H1 (cell line): ENCODE measurements around the gene LRPPRC. TPM values are rescaled to one million over a fixed set of nuclear protein-coding genes. Genes with fewer than 3 reads are reported as not detected.

ENCODE experiments used
- polyA plus RNA-seq, 7 experiments: library from polyadenylated mRNA; depleted of rRNA in 3 of 7; stranded (reverse) in 5 of 7; unstranded in 2 of 7; fragments of >200 nt in 5 of 7; fragments of 200-250 nt in 2 of 7; gene quantifications; 1 replicate in 5 of 7; 2 replicates in 1 of 7; 4 replicates in 1 of 7; pipeline versions ENCODE4 v1.2.1 to v1.2.3, GENCODE V29; 2011 to 2013; ENCODE audit warnings: missing spikeins in 2 of 7, mixed read lengths in 2 of 7
- small RNA-seq: library from polyadenylated mRNA; stranded (forward); fragments of <200 nt; extraction: miRNeasy Mini kit (QIAGEN cat#:217004); gene quantifications from one replicate; pipeline ENCODE3, GENCODE V24; 2013; ENCODE audit not compliant: insufficient read depth
- total RNA-seq: library from RNA; stranded (reverse); fragmentation: NEBNext Ultra II Directional; extraction: Animal tissue kit (Norgen Biotek cat#: 25700); gene quantifications from 2 replicates; pipeline ENCODE4 v1.2.1, GENCODE V29; 2021

Gene LRPPRC
- total and polyA plus RNA-seq, 2 of the 8 experiments (the other 6 are each of a cell fraction or from before 2014, with no cell fraction given): 43.4 to 167 TPM

Small RNA genes within 50 kb of the gene (small RNA-seq; reads per million reads assigned to genes)
- gene RN7SL455P: not detected
- gene RNU6-1048P: not detected

Other genes starting within 250 kb of the LRPPRC start
- 6.4 and 7.6 TPM in 2 replicates for gene DYNC2LI1, start 221.9 kb downstream of the LRPPRC start, total RNA-seq
- 2.2 and 3.9 TPM in 2 replicates for gene DYNC2LI1, start 221.9 kb downstream of the LRPPRC start, polyA plus RNA-seq (2011; rRNA removed)
- not detected in 2 replicates for gene ABCG5, start 157.2 kb downstream of the LRPPRC start, total RNA-seq
- not detected in 2 replicates for gene ABCG5, start 157.2 kb downstream of the LRPPRC start, polyA plus RNA-seq (2011; rRNA removed)
- gene ABCG8, start 157.0 kb downstream of the LRPPRC start, total RNA-seq: not detected in 2 replicates
- gene ABCG8, start 157.0 kb downstream of the LRPPRC start, polyA plus RNA-seq (2011; rRNA removed): 0.02 TPM in 1 of 2 replicates, not detected in the other
- 126 TPM in 2 replicates for gene PPM1B, start 172.9 kb upstream of the LRPPRC start, total RNA-seq
- 33.3 and 43.6 TPM in 2 replicates for gene PPM1B, start 172.9 kb upstream of the LRPPRC start, polyA plus RNA-seq (2011; rRNA removed)